IMR-90 (cell line): Measurements from ENCODE around the gene HMGXB3. TPM values are rescaled to one million over a fixed set of nuclear protein-coding genes. Genes with fewer than 3 reads are reported as not detected.

ENCODE experiments used
- ATAC-seq: fragments of 200-7000 bp; cut with Tn5 transposase; 2 replicates; pipeline ENCODE4 v1.9.1; 2020; ENCODE audit warnings: low read depth, mild to moderate bottlenecking, moderate library complexity
- BruUV-seq: library from RNA; stranded (reverse); fragments of 400-500 nt; replicated peaks from 2 replicates; lab custom pipeline; 2021; lab: Mats Ljungman, UMichigan
- CTCF ChIA-PET: fragments of 300-600 bp; formaldehyde crosslinking; extraction: SDS; loops from one replicate; lab custom pipeline; 2021; ENCODE audit warnings: antibody characterized with exemption; lab: Yijun Ruan, JAX
- POLR2A ChIA-PET: fragments of 300-600 bp; sonication (Branson Sonifier 250); formaldehyde crosslinking; loops from one replicate; lab custom pipeline; 2022; ENCODE audit warnings: antibody characterized with exemption; ENCODE audit not compliant: unreplicated experiment; lab: Charles Lee
- DNase-seq: peaks from one replicate; pipeline ENCODE4 v3.0.0; 2013
- H2AFZ ChIP-seq: replicated peaks from 2 replicates; pipeline ENCODE3; 2013; ENCODE audit warnings: low read length, mild to moderate bottlenecking; ENCODE audit not compliant: poor library complexity
- H2AK5ac ChIP-seq: 2 replicates; pipeline ENCODE4 v1.6.1; 2013; ENCODE audit warnings: low read depth, low read length, inconsistent platforms
- H2AK9ac ChIP-seq: replicated peaks from 2 replicates; pipeline ENCODE3; 2013; ENCODE audit warnings: mild to moderate bottlenecking, low read depth, low read length, moderate library complexity; ENCODE audit not compliant: poor library complexity
- H2BK120ac ChIP-seq: 2 replicates; pipeline ENCODE4 v1.6.1; 2013; ENCODE audit warnings: low read depth, low read length, inconsistent platforms
- H2BK15ac ChIP-seq: 3 replicates; pipeline ENCODE4 v1.6.1; 2013; ENCODE audit warnings: low read depth, low read length, inconsistent platforms
- H2BK20ac ChIP-seq: 2 replicates; pipeline ENCODE4 v1.6.1; 2013; ENCODE audit warnings: low read depth, mild to moderate bottlenecking, inconsistent platforms, low read length, moderate library complexity
- H2BK5ac ChIP-seq: 2 replicates; pipeline ENCODE4 v1.6.1; 2013; ENCODE audit warnings: mild to moderate bottlenecking, low read depth, low read length, inconsistent platforms; ENCODE audit not compliant: poor library complexity, severe bottlenecking
- H3K14ac ChIP-seq: replicated peaks from 2 replicates; pipeline ENCODE4 v1.6.1; 2013; ENCODE audit warnings: low read depth, low read length, inconsistent platforms
- H3K18ac ChIP-seq: 2 replicates; pipeline ENCODE4 v1.6.1; 2013; ENCODE audit warnings: low read depth, low read length, control low read depth
- H3K23ac ChIP-seq: 2 replicates; pipeline ENCODE4 v1.6.1; 2013; ENCODE audit warnings: low read depth, low read length, inconsistent platforms
- H3K27ac ChIP-seq: 2 replicates; pipeline ENCODE4 v1.5.1; 2013; ENCODE audit warnings: mild to moderate bottlenecking, control low read depth, low read length; ENCODE audit not compliant: insufficient read depth
- H3K27me3 ChIP-seq: 2 replicates; pipeline ENCODE4 v1.6.1; 2013; ENCODE audit warnings: low read length; ENCODE audit not compliant: control insufficient read depth, insufficient read depth
- H3K36me3 ChIP-seq: 2 replicates; pipeline ENCODE4 v1.6.1; 2013; ENCODE audit warnings: low read length, mixed read lengths; ENCODE audit not compliant: control insufficient read depth, insufficient read depth
- H3K4ac ChIP-seq: 2 replicates; pipeline ENCODE4 v1.6.1; 2013; ENCODE audit warnings: low read depth, low read length, inconsistent platforms
- H3K4me1 ChIP-seq: 2 replicates; pipeline ENCODE4 v1.6.1; 2013; ENCODE audit warnings: low read length, mixed read lengths; ENCODE audit not compliant: control insufficient read depth, insufficient read depth
- H3K4me2 ChIP-seq: 2 replicates; pipeline ENCODE4 v1.6.1; 2013; ENCODE audit warnings: low read depth, mild to moderate bottlenecking, control low read depth, low read length, moderate library complexity
- H3K4me3 ChIP-seq: 2 replicates; pipeline ENCODE4 v1.5.1; 2013; ENCODE audit warnings: low read depth, mild to moderate bottlenecking, control low read depth, low read length, moderate library complexity; ENCODE audit not compliant: insufficient read depth
- H3K56ac ChIP-seq: 2 replicates; pipeline ENCODE4 v1.6.1; 2013; ENCODE audit warnings: low read length, inconsistent platforms; ENCODE audit not compliant: insufficient read depth; ENCODE audit errors: extremely low read depth
- H3K79me1 ChIP-seq, 2 experiments: 2 replicates each; pipeline ENCODE4 v1.6.1; 2013; ENCODE audit warnings: low read length in 2 of 2, inconsistent platforms in 1 of 2, low read depth in 1 of 2
- H3K9ac ChIP-seq: 2 replicates; pipeline ENCODE4 v1.6.1; 2013; ENCODE audit warnings: low read depth, low read length, control low read depth
- H3K9me1 ChIP-seq: 2 replicates; pipeline ENCODE4 v1.6.1; 2013; ENCODE audit warnings: low read length, inconsistent platforms; ENCODE audit not compliant: insufficient read depth
- H3K9me3 ChIP-seq: 2 replicates; pipeline ENCODE4 v1.6.1; 2013; ENCODE audit warnings: low read length; ENCODE audit not compliant: control insufficient read depth, insufficient read depth
- H4K20me1 ChIP-seq: 2 replicates; pipeline ENCODE4 v1.6.1; 2013; ENCODE audit warnings: low read length, inconsistent platforms; ENCODE audit not compliant: insufficient read depth
- H4K5ac ChIP-seq: 2 replicates; pipeline ENCODE4 v1.6.1; 2013; ENCODE audit warnings: mild to moderate bottlenecking, low read depth, low read length, control low read depth
- H4K8ac ChIP-seq, 2 experiments: 2 replicates each; pipeline ENCODE4 v1.6.1; 2013; ENCODE audit warnings: low read depth in 2 of 2, low read length in 2 of 2, control low read depth in 1 of 2, inconsistent platforms in 1 of 2
- H4K91ac ChIP-seq: 2 replicates; pipeline ENCODE4 v1.6.1; 2013; ENCODE audit warnings: low read depth, low read length, inconsistent platforms; ENCODE audit not compliant: insufficient read depth
- BHLHE40 ChIP-seq: fragments of 150-350 bp; IDR thresholded peaks from 2 replicates; pipeline ENCODE4 v1.6.1; 2016; ENCODE audit warnings: mild to moderate bottlenecking, low read depth, low read length
- CEBPB ChIP-seq: IDR thresholded peaks from 2 replicates; pipeline ENCODE4 v1.6.1; 2012; ENCODE audit warnings: low read depth, low read length, improper control_type of control experiment
- FOS ChIP-seq: fragments of 150-350 bp; IDR thresholded peaks from 2 replicates; pipeline ENCODE4 v1.6.1; 2016; ENCODE audit warnings: low read depth, low read length
- MAZ ChIP-seq: IDR thresholded peaks from 2 replicates; pipeline ENCODE4 v1.6.1; 2012; ENCODE audit warnings: low read depth, mild to moderate bottlenecking, low read length, improper control_type of control experiment, moderate library complexity, borderline replicate concordance
- MXI1 ChIP-seq: IDR thresholded peaks from 2 replicates; pipeline ENCODE4 v1.6.1; 2012; ENCODE audit warnings: low read depth, mild to moderate bottlenecking, low read length, moderate library complexity, borderline replicate concordance
- NFE2L2 ChIP-seq: fragments of 150-350 bp; IDR thresholded peaks from 2 replicates; pipeline ENCODE4 v1.6.1; 2016; ENCODE audit warnings: low read depth, mild to moderate bottlenecking, low read length
- RAD21 ChIP-seq: IDR thresholded peaks from 2 replicates; pipeline ENCODE4 v1.6.1; 2012; ENCODE audit warnings: low read length, improper control_type of control experiment
- RCOR1 ChIP-seq: IDR thresholded peaks from 2 replicates; pipeline ENCODE4 v1.6.1; 2012; ENCODE audit warnings: mild to moderate bottlenecking, low read length, improper control_type of control experiment; ENCODE audit not compliant: insufficient replicate concordance
- SMC3 ChIP-seq: fragments of 150-350 bp; IDR thresholded peaks from 2 replicates; pipeline ENCODE4 v1.6.1; 2016; ENCODE audit warnings: low read depth, mild to moderate bottlenecking, antibody characterized with exemption, low read length, moderate library complexity
- WGBS, 2 experiments: methylation state at CpG; one replicate each; pipeline versions ENCODE4 v1.1.5 to v1.1.7; 2013; ENCODE audit warnings: missing lambda C conversion rate in 2 of 2; ENCODE audit not compliant: insufficient read length in 1 of 2; ENCODE audit errors: extremely low coverage in 2 of 2; 5-methylcytosine and 5-hydroxymethylcytosine counted together
- dilution Hi-C: fragments of 300-500 bp; cut with HindIII; formaldehyde crosslinking; loops from one replicate; pipeline ENCODE4 v1.14.3; 2018; ENCODE audit warnings: low sequenced_read_pairs; ENCODE audit not compliant: unreplicated experiment
- in situ Hi-C: fragments of 300-500 bp; cut with MboI; formaldehyde crosslinking; loops from 3 replicates; pipeline ENCODE4 v1.14.3; 2019; ENCODE audit warnings: low sequenced_read_pairs, inconsistent platforms, mixed read lengths
- intact Hi-C: fragments of 100-400 bp; cut with micrococcal nuclease; formaldehyde crosslinking; loops from 2 replicates; pipeline ENCODE4 v1.10.0; 2022
- polyA plus RNA-seq, 3 experiments: library from polyadenylated mRNA; depleted of rRNA; stranded (reverse); fragments of >200 nt; gene quantifications; 2 replicates each; pipeline ENCODE4 v1.2.3, GENCODE V29; 2012; ENCODE audit warnings: low replicate concordance in 1 of 3
- total RNA-seq: library from RNA; depleted of rRNA; stranded (reverse); fragments of >200 nt; gene quantifications from 2 replicates; pipeline ENCODE4 v1.2.3, GENCODE V29; 2012

HMGXB3 gene
- total and polyA plus RNA-seq, 2 of the 4 experiments (the other 2 are of a cell fraction) = 27.6 to 30.6 TPM

DNA sequence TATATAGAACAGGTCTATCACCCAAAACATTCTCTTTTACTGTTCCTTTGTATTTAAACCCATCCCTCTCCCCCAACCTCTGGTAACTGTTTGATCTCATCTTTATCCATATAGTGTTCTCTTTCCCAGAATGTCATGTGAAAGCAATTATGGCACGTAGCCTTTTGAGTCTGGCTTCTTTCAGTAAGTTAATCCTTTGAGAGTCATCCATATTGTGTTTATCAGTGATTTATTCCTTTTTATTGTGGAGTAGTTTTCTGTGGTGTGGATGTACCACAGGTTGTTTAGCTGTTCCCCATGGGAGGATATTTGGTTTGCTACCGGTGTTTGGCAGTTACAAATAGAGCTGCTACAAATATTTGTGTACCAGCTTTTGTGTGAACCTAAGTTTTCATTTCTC is 38.0 kb downstream of the HMGXB3 start:
- Histone ChIP-seq H3K4me3 (no peak overlapping the region), H3K9me3 (no peaks in the 10 kb centered on the region), H2BK120ac (no peak overlapping the region), H3K27ac (no peak overlapping the region), H4K8ac (no peak overlapping the region), H4K5ac (no peak overlapping the region), H2BK15ac (no peak overlapping the region), H2AK5ac (no peak overlapping the region), H3K4me2 (no peak overlapping the region), H3K56ac (no peak overlapping the region), H3K4me1 (peaks cover 7% of the 10 kb centered on the region), H3K4ac (no peak overlapping the region), H2AK9ac (no peak overlapping the region), H3K36me3 (peaks cover 38% of the 10 kb centered on the region), H3K14ac (no peak overlapping the region), H4K20me1 (no peaks in the 10 kb centered on the region), H3K9ac (no peak overlapping the region), H3K23ac (no peak overlapping the region), H2AFZ (no peak overlapping the region), H3K18ac (no peak overlapping the region), H2BK5ac (no peak overlapping the region), H2BK20ac (no peak overlapping the region), H3K79me1 (peaks cover 21 to 72% of the 10 kb centered on the region in 2 experiments), H3K9me1 (peaks cover 22% of the 10 kb centered on the region), H4K91ac (no peak overlapping the region), H3K27me3 (no peaks in the 10 kb centered on the region)
- POLR2A ChIA-PET = no interaction called here
- intact Hi-C loops (loop anchor here (10.0 kb wide), 1 partner anchor 176 kb away; no protein-coding TSS in a partner anchor), dilution Hi-C loops (no loop called here), in situ Hi-C loops (no loop called here)
- WGBS, 2 experiments = 100% methylated on average over 1 of the region's 2 CpGs; no CpG with 5 or more reads in 1 of the 2 experiments
- no peak for TF ChIP-seq RCOR1
- TF ChIP-seq NFE2L2 = no peak
- no peak for TF ChIP-seq CEBPB
- no peak for TF ChIP-seq RAD21
- TF ChIP-seq FOS = no peak
- no peak for TF ChIP-seq MAZ
- TF ChIP-seq SMC3 = no peak
- TF ChIP-seq MXI1 = no peak
- TF ChIP-seq BHLHE40 = no peak
- CTCF ChIA-PET = no interaction called here
- BruUV-seq = no TSS peak
- no peak for DNase-seq
- no peak for ATAC-seq
